GM15510 (cell line): ENCODE results near the gene MAGI1.

Experiments used
- POLR2A ChIP-seq: IDR thresholded peaks from 3 replicates; pipeline ENCODE4 v1.6.1; 2011; ENCODE audit warnings: borderline replicate concordance; ENCODE audit not compliant: insufficient read length; ENCODE audit errors: extremely low read depth

The MAGI1 gene

GRCh38 chr3:65596029-65596300 is 442.8 kb downstream of the MAGI1 start:
- no peak for TF ChIP-seq POLR2A

- no peak for TF ChIP-seq POLR2A
Observed at GRCh38 chr3:65595222-65596028, 443.3 kb downstream of the MAGI1 start.

- no peak for TF ChIP-seq POLR2A
Observed at GRCh38 chr3:65593780-65594752, 444.7 kb downstream of the MAGI1 start.

GRCh38 chr3:65591313-65591712 is 447.4 kb downstream of the MAGI1 start:
- TF ChIP-seq POLR2A, result no peak

GRCh38 chr3:65588884-65589283 is 449.8 kb downstream of the MAGI1 start:
- no peak for TF ChIP-seq POLR2A

- TF ChIP-seq POLR2A, result no peak
Observed at GRCh38 chr3:65587650-65588439, 450.9 kb downstream of the MAGI1 start.

- TF ChIP-seq POLR2A, result no peak
Observed at GRCh38 chr3:65584913-65585312, 453.8 kb downstream of the MAGI1 start.

GRCh38 chr3:65584002-65584401 is 454.7 kb downstream of the MAGI1 start:
- TF ChIP-seq POLR2A, result no peak

- no peak for TF ChIP-seq POLR2A
Observed at GRCh38 chr3:65583188-65583587, 455.5 kb downstream of the MAGI1 start.

GRCh38 chr3:65582012-65582717 is 456.6 kb downstream of the MAGI1 start:
- no peak for TF ChIP-seq POLR2A

GRCh38 chr3:65581313-65581712 is 457.4 kb downstream of the MAGI1 start:
- no peak for TF ChIP-seq POLR2A

GRCh38 chr3:65578861-65579260 is 459.9 kb downstream of the MAGI1 start:
- TF ChIP-seq POLR2A, result no peak

- TF ChIP-seq POLR2A, result no peak
Observed at GRCh38 chr3:65577843-65578430, 460.8 kb downstream of the MAGI1 start.

GRCh38 chr3:65576966-65577365 is 461.8 kb downstream of the MAGI1 start:
- TF ChIP-seq POLR2A, result no peak
